CD14-positive monocyte (primary cell): Measurements from ENCODE around the gene CAPZA1. TPM values are rescaled to one million over a fixed set of nuclear protein-coding genes. Genes with fewer than 3 reads are reported as not detected.

Experiments
- DNase-seq, 3 donors: peaks; one replicate each; pipeline ENCODE4 v3.0.0-alpha.2; 2011 to 2022
- H2AFZ ChIP-seq: 2 replicates; pipeline ENCODE4 v1.6.0; 2012; ENCODE audit warnings: mild to moderate bottlenecking, low read depth, low read length, inconsistent platforms; ENCODE audit not compliant: insufficient read depth, poor library complexity, severe bottlenecking
- H3K27ac ChIP-seq, 2 donors: 1 replicate in 1 of 2; 2 replicates in 1 of 2; pipeline ENCODE4 v1.5.1; 2012 to 2013; ENCODE audit warnings: low read length in 2 of 2, control low read depth in 1 of 2, inconsistent platforms in 1 of 2, low read depth in 1 of 2, mild to moderate bottlenecking in 1 of 2
- H3K27me3 ChIP-seq, 2 donors: one replicate each; pipeline versions ENCODE4 v1.6.0 to v1.6.1; 2011 to 2013; ENCODE audit warnings: low read length in 2 of 2; ENCODE audit not compliant: control insufficient read depth in 2 of 2, insufficient read depth in 2 of 2
- H3K36me3 ChIP-seq, 2 donors: replicated peaks in 1 of 2; 1 replicate in 1 of 2; 2 replicates in 1 of 2; pipeline versions ENCODE4 v1.5.1 to v1.6.1; 2012 to 2013; ENCODE audit warnings: low read length in 2 of 2, control low read depth in 1 of 2, inconsistent platforms in 1 of 2, mild to moderate bottlenecking in 1 of 2; ENCODE audit not compliant: insufficient read depth in 2 of 2, control insufficient read depth in 1 of 2
- H3K4me1 ChIP-seq, 2 donors: 1 replicate in 1 of 2; 2 replicates in 1 of 2; pipeline versions ENCODE4 v1.5.1 to v1.6.1; 2012 to 2013; ENCODE audit warnings: low read length in 2 of 2, control low read depth in 1 of 2, inconsistent platforms in 1 of 2, mild to moderate bottlenecking in 1 of 2, moderate library complexity in 1 of 2; ENCODE audit not compliant: insufficient read depth in 2 of 2, control insufficient read depth in 1 of 2
- H3K4me2 ChIP-seq: replicated peaks from 2 replicates; pipeline ENCODE3; 2012; ENCODE audit warnings: low read length, moderate library complexity, mild to moderate bottlenecking; ENCODE audit not compliant: poor library complexity, severe bottlenecking; ENCODE audit errors: extremely low read depth
- H3K4me3 ChIP-seq, 3 experiments: fragments of 200-600 bp in 1 of 3; sonication (generic) in 1 of 3; replicated peaks in 1 of 3; 1 replicate in 2 of 3; 2 replicates in 1 of 3; pipeline ENCODE4 v1.5.1; 2011 to 2013; ENCODE audit warnings: low read length in 3 of 3, mild to moderate bottlenecking in 3 of 3, control low read depth in 2 of 3, low read depth in 2 of 3, inconsistent platforms in 1 of 3, moderate library complexity in 1 of 3
- H3K79me2 ChIP-seq: 2 replicates; pipeline ENCODE4 v1.6.0; 2012; ENCODE audit warnings: mild to moderate bottlenecking, control low read depth, inconsistent platforms, low read length, moderate library complexity; ENCODE audit not compliant: insufficient read depth
- H3K9ac ChIP-seq: 2 replicates; pipeline ENCODE4 v1.6.0; 2017; ENCODE audit warnings: low read length, mild to moderate bottlenecking; ENCODE audit not compliant: insufficient read depth, poor library complexity, severe bottlenecking
- H3K9me3 ChIP-seq, 2 donors: replicated peaks in 1 of 2; 1 replicate in 1 of 2; 2 replicates in 1 of 2; pipeline versions ENCODE4 v1.5.1 to v1.6.1; 2012 to 2013; ENCODE audit warnings: low read length in 2 of 2, control low read depth in 1 of 2; ENCODE audit not compliant: control insufficient read depth in 1 of 2, insufficient read depth in 1 of 2
- H4K20me1 ChIP-seq: 2 replicates; pipeline ENCODE4 v1.6.0; 2012; ENCODE audit warnings: mild to moderate bottlenecking, low read length, control low read depth, moderate library complexity; ENCODE audit not compliant: insufficient read depth
- H3K27ac Mint-ChIP-seq, 7 donors: one replicate each; pipeline ENCODE4 v1.8.0; 2020; ENCODE audit warnings: mild to moderate bottlenecking in 7 of 7, mixed read lengths in 7 of 7, moderate library complexity in 6 of 7, inconsistent platforms in 2 of 7
- H3K27me3 Mint-ChIP-seq, 3 donors: one replicate each; pipeline ENCODE4 v1.8.0; 2021 to 2022; ENCODE audit warnings: low read depth in 3 of 3, mild to moderate bottlenecking in 3 of 3, mixed read lengths in 3 of 3, moderate library complexity in 3 of 3, inconsistent platforms in 1 of 3
- H3K36me3 Mint-ChIP-seq, 2 donors: one replicate each; pipeline ENCODE4 v1.8.0; 2020; ENCODE audit warnings: mixed read lengths in 2 of 2, inconsistent platforms in 1 of 2, mild to moderate bottlenecking in 1 of 2
- H3K4me1 Mint-ChIP-seq: one replicate; pipeline ENCODE4 v1.8.0; 2020; ENCODE audit warnings: mild to moderate bottlenecking, mixed read lengths
- H3K4me3 Mint-ChIP-seq, 2 donors: one replicate each; pipeline ENCODE4 v1.8.0; 2020; ENCODE audit warnings: mild to moderate bottlenecking in 2 of 2, mixed read lengths in 2 of 2, moderate library complexity in 1 of 2
- H3K9me3 Mint-ChIP-seq, 7 donors: one replicate each; pipeline ENCODE4 v1.8.0; 2020 to 2022; ENCODE audit warnings: mixed read lengths in 7 of 7, mild to moderate bottlenecking in 6 of 7, moderate library complexity in 6 of 7, inconsistent platforms in 2 of 7
- CTCF ChIP-seq: fragments of 200-600 bp; IDR thresholded peaks from one replicate; pipeline ENCODE4 v1.8.0; 2022; ENCODE audit warnings: antibody characterized with exemption, mild to moderate bottlenecking
- WGBS: methylation state at CpG from one replicate; pipeline ENCODE4 v1.1.5; 2013; ENCODE audit warnings: missing lambda C conversion rate; ENCODE audit not compliant: insufficient coverage; 5-methylcytosine and 5-hydroxymethylcytosine counted together
- intact Hi-C, 2 donors: fragments of 100-400 bp; cut with micrococcal nuclease; formaldehyde crosslinking; loops; one replicate each; pipeline versions ENCODE4 v1.15.0 to v1.15.1; 2023
- polyA plus RNA-seq, 3 donors: library from polyadenylated mRNA; depleted of rRNA in 1 of 3; unstranded in 2 of 3; stranded (reverse) in 1 of 3; fragments of 300-500 nt in 2 of 3; fragments of >200 nt in 1 of 3; fragmentation: Illumina TruSeq in 2 of 3; gene quantifications; 1 replicate in 2 of 3; 2 replicates in 1 of 3; pipeline ENCODE4 v1.2.3, GENCODE V29; 2012 to 2021

Gene CAPZA1
- polyA plus RNA-seq, 3 donors, result 93.4 to 357 (median 339) TPM

- H3K27me3 Mint-ChIP-seq, result peaks cover 32 to 66% (median 39%) of the 10 kb centered on the region in 3 donors
- Histone ChIP-seq H4K20me1 (no peaks in the 10 kb centered on the region), H3K9me3 (no peaks in the 10 kb centered on the region), H3K4me2 (no peak overlapping the region), H3K27ac (no peak overlapping the region), H3K4me3 (no peak overlapping the region), H3K9ac (no peak overlapping the region), H3K27me3 (peaks cover 0 to 36% of the 10 kb centered on the region in 2 donors), H3K4me1 (peaks cover 26 to 37% of the 10 kb centered on the region in 2 donors), H3K36me3 (no peaks in the 10 kb centered on the region), H3K79me2 (no peaks in the 10 kb centered on the region), H2AFZ (no peak overlapping the region)
- intact Hi-C loops, result loop anchor here (2.0 to 10.0 kb wide), 5 partner anchors 36 to 336 kb away; partner anchors contain the start of genes MOV10 (in 1 of the 2) and WNT2B (in 1 of the 2)
- no peak for TF ChIP-seq CTCF
- no peak for DNase-seq
- WGBS, result no CpG with 5 or more reads among the region's 3 CpGs
- no peak overlapping the region for H3K27ac Mint-ChIP-seq
- H3K4me3 Mint-ChIP-seq, result peak overlapping the region in 1 of 2 donors; percentile 80
- peaks cover 0 to 2% (median 0%) of the 10 kb centered on the region in 7 donors for H3K9me3 Mint-ChIP-seq
- H3K4me1 Mint-ChIP-seq, result peaks cover 33% of the 10 kb centered on the region
- H3K36me3 Mint-ChIP-seq, result peaks cover 0 to 4% of the 10 kb centered on the region in 2 donors
Observed at GRCh38 chr1:112708489-112708888, 88.9 kb downstream of the CAPZA1 start.

DNA sequence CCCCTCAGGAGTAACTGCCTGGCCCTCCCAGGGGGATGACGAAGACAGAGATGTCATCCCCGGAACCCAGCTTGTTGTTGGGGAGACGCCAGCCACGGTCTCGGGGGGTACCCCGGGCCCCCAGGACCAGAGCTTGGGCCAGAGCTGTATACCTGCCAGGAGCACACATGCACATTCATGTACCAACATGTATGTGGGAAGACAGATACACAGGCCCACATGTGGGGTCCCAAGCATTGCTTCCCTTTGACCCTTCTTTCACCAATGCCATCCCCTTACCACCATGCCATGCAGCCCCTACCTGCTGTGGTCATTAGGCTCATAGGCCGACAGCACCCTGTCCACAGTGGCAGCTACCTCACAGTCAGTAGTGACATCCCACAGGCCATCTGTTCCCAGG lies 90.5 kb downstream of the CAPZA1 start:
- H3K27me3 Mint-ChIP-seq, result peaks cover 28 to 62% (median 42%) of the 10 kb centered on the region in 3 donors
- no peak overlapping the region for H3K4me2 ChIP-seq
- no peak overlapping the region for H2AFZ ChIP-seq
- no peak overlapping the region for H3K4me3 Mint-ChIP-seq
- H3K27ac ChIP-seq, result no peak overlapping the region
- peaks cover 0 to 31% of the 10 kb centered on the region in 2 donors for H3K27me3 ChIP-seq
- H3K36me3 Mint-ChIP-seq, result peaks cover 0 to 4% of the 10 kb centered on the region in 2 donors
- H3K9me3 ChIP-seq, result no peaks in the 10 kb centered on the region
- intact Hi-C loops, result loop anchor here (5.0 to 10.0 kb wide), 3 partner anchors 245 to 1575 kb away; partner anchors contain the start of gene SLC16A1 (in 1 of the 2)
- no peaks in the 10 kb centered on the region for H3K36me3 ChIP-seq
- TF ChIP-seq CTCF, result no peak
- no peak overlapping the region for H3K27ac Mint-ChIP-seq
- H3K9ac ChIP-seq, result no peak overlapping the region
- H3K4me3 ChIP-seq, result no peak overlapping the region
- WGBS, result 100% methylated on average over 3 of the region's 7 CpGs
- DNase-seq, result no peak
- peaks cover 30% of the 10 kb centered on the region for H3K4me1 Mint-ChIP-seq
- H3K79me2 ChIP-seq, result no peaks in the 10 kb centered on the region
- H3K4me1 ChIP-seq, result peaks cover 33 to 43% of the 10 kb centered on the region in 2 donors
- H4K20me1 ChIP-seq, result no peaks in the 10 kb centered on the region
- H3K9me3 Mint-ChIP-seq, result peaks cover 0 to 2% (median 0%) of the 10 kb centered on the region in 7 donors
